Activated CD8-positive, alpha-beta memory T cell treated with anti-CD3 and anti-CD28 coated beads, Interleukin-2, amount 10 ng/mL, durations not matched to agents 7 days and 5 days (primary cell): ENCODE data around the gene ELP2. TPM values are rescaled to one million over a fixed set of nuclear protein-coding genes. Genes with fewer than 3 reads are reported as not detected.
A peak's percentile ranks its signal among the peaks of the same experiment; 100 is the strongest.
"Not testable (repeated sequence)": the region's sequence is repeated elsewhere in the genome, so short reads cannot be mapped to it uniquely, and the experiment has no call there.

ENCODE experiments used
- ATAC-seq: fragments of 150-1000 bp; cut with Tn5 transposase; one replicate; pipeline ENCODE4 v1.10.0; 2021; ENCODE audit warnings: moderate library complexity
- CTCF ChIA-PET: fragments of 350-600 bp; sonication (Branson Sonifier 250); formaldehyde crosslinking; loops from one replicate; lab custom pipeline; 2021; ENCODE audit warnings: antibody characterized with exemption; lab: Charles Lee
- DNase-seq: peaks from one replicate; pipeline ENCODE4 v3.0.0-alpha.2; 2020
- H3K27ac Mint-ChIP-seq: one replicate; pipeline ENCODE4 v1.8.0; 2021; ENCODE audit warnings: mild to moderate bottlenecking, mixed read lengths
- H3K27me3 Mint-ChIP-seq: one replicate; pipeline ENCODE4 v1.8.0; 2021; ENCODE audit warnings: mixed read lengths
- H3K36me3 Mint-ChIP-seq: one replicate; pipeline ENCODE4 v1.8.0; 2021; ENCODE audit warnings: mild to moderate bottlenecking, mixed read lengths
- H3K4me1 Mint-ChIP-seq: one replicate; pipeline ENCODE4 v1.8.0; 2021; ENCODE audit warnings: mixed read lengths
- H3K4me3 Mint-ChIP-seq: one replicate; pipeline ENCODE4 v1.8.0; 2021; ENCODE audit warnings: mild to moderate bottlenecking, moderate library complexity, mixed read lengths
- H3K9me3 Mint-ChIP-seq: one replicate; pipeline ENCODE4 v1.8.0; 2022; ENCODE audit warnings: low read depth, mixed read lengths
- total RNA-seq, 2 experiments: library from RNA; stranded (reverse); gene quantifications; one replicate each; pipeline ENCODE4 v1.2.3, GENCODE V29; 2021

Gene ELP2
- total RNA-seq, 2 experiments from 2014 or later = 58.8 to 67.6 TPM

DNA sequence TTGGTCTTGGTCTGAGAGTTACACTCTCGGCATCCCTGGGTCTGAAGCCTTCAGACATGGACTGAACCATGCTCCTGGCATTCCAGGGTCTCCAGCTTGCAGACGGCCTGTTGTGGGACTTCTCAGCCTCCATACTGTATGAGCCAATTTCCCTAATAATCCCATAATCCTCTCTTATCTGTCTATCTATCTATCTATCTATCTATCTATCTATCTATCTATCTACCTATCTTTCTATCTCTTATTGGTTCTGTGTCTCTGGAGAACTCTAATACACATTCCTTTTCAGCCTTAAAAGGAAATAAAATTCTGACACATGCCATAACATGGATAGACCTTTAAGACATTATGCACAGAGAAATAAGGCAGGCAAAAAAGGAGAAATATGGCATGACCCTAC, 24.9 kb upstream of the ELP2 start:
- DNase-seq (no peak), ATAC-seq (no peak)
- no peak overlapping the region for H3K27ac Mint-ChIP-seq
- peaks cover 3% of the 10 kb centered on the region for H3K9me3 Mint-ChIP-seq
- H3K27me3 Mint-ChIP-seq = peaks cover 4% of the 10 kb centered on the region
- CTCF ChIA-PET = no interaction called here
- peaks cover 4% of the 10 kb centered on the region for H3K4me1 Mint-ChIP-seq
- H3K36me3 Mint-ChIP-seq = peaks cover 4% of the 10 kb centered on the region
- no peak overlapping the region for H3K4me3 Mint-ChIP-seq

DNA sequence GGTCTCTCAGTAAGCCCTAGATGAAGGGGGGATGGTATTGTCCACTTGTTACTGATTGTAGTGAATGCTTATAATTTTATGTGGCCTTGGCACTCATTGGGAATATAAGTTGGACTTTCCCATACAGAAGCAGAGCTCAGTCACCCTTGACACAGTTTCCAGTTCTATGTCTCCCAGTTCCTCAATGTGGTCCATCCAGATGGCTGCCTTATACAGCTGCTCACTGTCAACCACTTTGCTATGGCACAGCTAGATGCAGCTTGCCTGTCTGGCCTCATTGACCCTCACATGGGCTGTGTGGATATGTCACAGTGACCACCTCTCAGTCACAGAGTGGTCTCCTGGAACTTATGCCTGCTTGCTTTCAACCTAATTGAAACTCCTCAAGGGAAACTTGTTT, 22.2 kb upstream of the ELP2 start:
- no peak overlapping the region for H3K4me3 Mint-ChIP-seq
- H3K36me3 Mint-ChIP-seq = peaks cover 16% of the 10 kb centered on the region
- CTCF ChIA-PET = no interaction called here
- no peak for DNase-seq
- H3K9me3 Mint-ChIP-seq = no peaks in the 10 kb centered on the region
- no peak overlapping the region for H3K27ac Mint-ChIP-seq
- H3K4me1 Mint-ChIP-seq = peaks cover 4% of the 10 kb centered on the region
- H3K27me3 Mint-ChIP-seq = no peaks in the 10 kb centered on the region
- ATAC-seq = no peak

DNA sequence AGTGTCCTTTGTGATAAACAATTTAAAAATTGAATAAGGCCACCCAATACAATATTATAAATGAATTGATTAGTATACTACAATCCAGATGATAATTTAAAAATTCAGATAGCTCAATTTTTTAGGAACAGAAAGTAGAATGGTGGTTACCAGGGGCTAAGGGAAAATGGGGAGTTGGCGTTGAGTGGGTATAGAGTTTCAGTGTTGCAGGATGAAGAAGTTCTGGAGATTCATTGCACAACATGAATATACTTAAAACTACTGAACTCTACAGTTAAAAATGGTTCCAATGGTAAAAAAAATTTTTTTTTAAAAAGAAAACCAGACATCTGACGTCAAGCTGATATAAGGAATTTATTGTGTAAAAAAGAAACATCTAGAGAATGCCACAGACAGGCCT, 21.5 kb upstream of the ELP2 start:
- ATAC-seq (no peak), DNase-seq (no peak)
- Mint-ChIP-seq H3K27ac (no peak overlapping the region), H3K27me3 (no peaks in the 10 kb centered on the region), H3K36me3 (peaks cover 16% of the 10 kb centered on the region), H3K4me1 (peaks cover 4% of the 10 kb centered on the region), H3K9me3 (no peaks in the 10 kb centered on the region), H3K4me3 (no peak overlapping the region)
- CTCF ChIA-PET = no interaction called here

DNA sequence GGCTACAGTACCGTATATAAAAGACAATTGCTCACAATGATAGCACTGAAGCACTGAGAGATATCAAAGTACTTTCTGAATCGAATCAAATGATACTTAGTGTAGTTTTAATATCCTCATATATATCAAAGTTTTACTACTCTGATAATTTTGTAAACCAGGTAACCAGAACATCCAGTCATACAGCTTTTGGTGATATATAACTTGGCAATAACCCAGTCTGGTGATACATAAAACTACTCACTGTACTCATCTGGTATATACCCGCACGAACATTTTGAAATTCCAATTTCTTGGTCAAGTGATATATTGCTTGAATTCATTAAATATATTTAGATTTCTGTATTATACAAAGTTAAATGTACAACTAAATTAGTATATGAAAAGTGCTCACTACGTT, 21.1 kb upstream of the ELP2 start:
- H3K9me3 Mint-ChIP-seq = no peaks in the 10 kb centered on the region
- H3K27me3 Mint-ChIP-seq = no peaks in the 10 kb centered on the region
- no peak overlapping the region for H3K27ac Mint-ChIP-seq
- CTCF ChIA-PET = no interaction called here
- no peak for DNase-seq
- peaks cover 16% of the 10 kb centered on the region for H3K36me3 Mint-ChIP-seq
- peaks cover 2% of the 10 kb centered on the region for H3K4me1 Mint-ChIP-seq
- no peak for ATAC-seq
- H3K4me3 Mint-ChIP-seq = no peak overlapping the region

DNA sequence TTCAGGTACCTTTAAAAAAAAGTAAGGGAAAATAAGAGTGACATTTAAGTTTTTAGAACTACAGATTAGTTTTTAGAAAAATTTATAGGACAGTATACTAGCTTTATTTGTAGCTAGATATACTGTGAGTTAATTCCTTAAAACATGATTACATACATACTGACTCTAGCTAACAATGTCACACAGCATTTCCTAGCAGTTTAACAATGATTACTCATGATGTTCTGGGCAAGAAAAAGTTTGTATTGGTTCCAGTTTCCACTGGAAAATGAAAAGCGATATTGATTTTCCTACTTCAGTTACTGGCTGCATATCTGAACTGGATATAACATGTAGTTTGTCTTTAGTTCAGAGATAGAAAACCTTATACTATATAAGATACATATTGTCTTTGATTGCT, 20.0 kb upstream of the ELP2 start:
- no peaks in the 10 kb centered on the region for H3K27me3 Mint-ChIP-seq
- CTCF ChIA-PET = no interaction called here
- H3K9me3 Mint-ChIP-seq = no peaks in the 10 kb centered on the region
- DNase-seq = no peak
- H3K27ac Mint-ChIP-seq = no peak overlapping the region
- H3K36me3 Mint-ChIP-seq = peaks cover 21% of the 10 kb centered on the region
- no peaks in the 10 kb centered on the region for H3K4me1 Mint-ChIP-seq
- H3K4me3 Mint-ChIP-seq = no peak overlapping the region
- ATAC-seq = no peak

DNA sequence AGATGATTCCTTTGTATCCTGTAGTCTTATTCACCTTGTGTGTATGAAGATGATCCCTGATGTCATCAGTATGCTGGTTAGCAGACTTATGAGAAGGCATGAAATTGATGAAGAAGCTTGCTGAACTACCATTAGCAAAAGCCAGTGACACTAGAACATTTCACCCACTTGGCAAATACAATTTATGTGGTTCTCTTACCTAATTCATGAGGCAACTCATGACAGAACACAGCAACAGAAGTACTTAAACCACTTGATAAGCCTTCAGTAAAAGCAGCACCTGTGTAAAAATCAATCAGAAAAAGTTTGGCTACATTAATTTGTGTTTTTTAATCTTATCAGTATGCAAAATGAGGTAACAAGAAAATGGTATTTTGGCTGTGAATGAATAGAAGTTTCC, 17.4 kb upstream of the ELP2 start:
- CTCF ChIA-PET = no interaction called here
- peaks cover 29% of the 10 kb centered on the region for H3K36me3 Mint-ChIP-seq
- H3K27ac Mint-ChIP-seq = no peak overlapping the region
- H3K27me3 Mint-ChIP-seq = no peaks in the 10 kb centered on the region
- no peak for ATAC-seq
- no peaks in the 10 kb centered on the region for H3K4me1 Mint-ChIP-seq
- no peaks in the 10 kb centered on the region for H3K9me3 Mint-ChIP-seq
- DNase-seq = no peak
- H3K4me3 Mint-ChIP-seq = no peak overlapping the region

DNA sequence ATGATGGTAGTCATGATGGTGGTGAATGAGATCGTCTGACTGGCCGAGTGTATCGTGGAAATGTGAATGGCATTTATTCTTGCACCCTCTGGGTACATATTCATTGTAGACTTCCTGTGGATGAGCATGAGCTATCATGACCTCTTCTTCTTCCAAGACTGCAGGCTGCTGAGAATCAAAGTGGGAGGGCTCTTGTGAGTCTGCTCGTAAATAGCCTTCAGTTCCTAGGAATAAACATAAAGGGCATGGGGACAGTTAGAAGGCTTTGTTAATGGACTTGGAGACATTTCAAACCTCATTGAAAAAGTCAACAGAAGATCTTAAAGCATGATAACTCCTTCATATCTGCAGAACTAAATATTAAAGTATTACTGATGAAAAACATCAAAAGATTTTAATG, 15.4 kb upstream of the ELP2 start:
- Mint-ChIP-seq H3K4me1 (no peaks in the 10 kb centered on the region), H3K27ac (no peak overlapping the region), H3K9me3 (no peaks in the 10 kb centered on the region), H3K36me3 (peaks cover 33% of the 10 kb centered on the region), H3K27me3 (no peaks in the 10 kb centered on the region), H3K4me3 (no peak overlapping the region)
- CTCF ChIA-PET = no interaction called here
- no peak for DNase-seq
- no peak for ATAC-seq

DNA sequence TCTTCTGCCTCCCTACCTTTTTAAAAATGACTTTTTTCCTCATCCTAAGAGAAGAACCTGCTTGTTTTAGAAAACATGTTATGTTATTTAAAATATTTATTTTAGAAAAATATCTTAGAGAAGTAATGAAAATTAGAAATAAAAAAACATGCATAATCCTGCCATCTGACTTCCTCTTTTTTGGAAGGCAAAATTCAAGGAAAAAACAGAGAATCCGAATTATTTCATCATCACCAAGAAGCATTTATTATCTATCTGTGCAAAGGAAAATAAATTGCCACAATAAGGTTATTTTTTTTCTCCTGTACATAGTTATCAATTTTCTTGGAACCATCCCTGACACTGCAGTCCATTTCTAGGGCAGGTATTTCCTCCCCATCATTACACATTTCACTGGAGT, 15.0 kb upstream of the ELP2 start:
- no peaks in the 10 kb centered on the region for H3K9me3 Mint-ChIP-seq

DNA sequence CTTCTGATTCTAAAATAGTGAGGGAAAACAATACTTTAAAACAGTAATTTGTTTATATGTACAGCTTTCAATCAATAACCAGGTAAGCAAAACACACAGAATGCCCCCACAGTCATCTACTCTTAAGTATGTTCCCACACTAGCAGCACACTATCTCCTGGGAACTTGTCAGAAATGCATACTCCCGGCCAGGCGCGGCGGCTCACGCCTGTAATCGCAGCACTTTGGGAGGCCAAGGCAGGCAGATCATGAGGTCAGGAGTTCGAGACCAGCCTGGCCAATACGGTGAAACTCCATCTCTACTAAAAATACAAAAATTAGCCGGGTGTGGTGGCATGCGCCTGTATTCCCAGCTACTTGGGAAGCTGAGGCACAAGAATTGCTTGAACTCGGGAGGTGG, 12.9 kb upstream of the ELP2 start:
- H3K36me3 Mint-ChIP-seq = peaks cover 24% of the 10 kb centered on the region
- H3K4me3 Mint-ChIP-seq, H3K4me1 Mint-ChIP-seq, H3K27me3 Mint-ChIP-seq, CTCF ChIA-PET, H3K27ac Mint-ChIP-seq, H3K9me3 Mint-ChIP-seq, ATAC-seq, DNase-seq: not testable (repeated sequence)

More for the DNA sequence above, 15.0 kb upstream of the ELP2 start:
- CTCF ChIA-PET = no interaction called here
- H3K36me3 Mint-ChIP-seq = peaks cover 33% of the 10 kb centered on the region
- H3K27ac Mint-ChIP-seq = no peak overlapping the region
- H3K4me3 Mint-ChIP-seq = no peak overlapping the region
- ATAC-seq (no peak), DNase-seq (no peak)
- no peaks in the 10 kb centered on the region for H3K27me3 Mint-ChIP-seq
- H3K4me1 Mint-ChIP-seq = no peaks in the 10 kb centered on the region

DNA sequence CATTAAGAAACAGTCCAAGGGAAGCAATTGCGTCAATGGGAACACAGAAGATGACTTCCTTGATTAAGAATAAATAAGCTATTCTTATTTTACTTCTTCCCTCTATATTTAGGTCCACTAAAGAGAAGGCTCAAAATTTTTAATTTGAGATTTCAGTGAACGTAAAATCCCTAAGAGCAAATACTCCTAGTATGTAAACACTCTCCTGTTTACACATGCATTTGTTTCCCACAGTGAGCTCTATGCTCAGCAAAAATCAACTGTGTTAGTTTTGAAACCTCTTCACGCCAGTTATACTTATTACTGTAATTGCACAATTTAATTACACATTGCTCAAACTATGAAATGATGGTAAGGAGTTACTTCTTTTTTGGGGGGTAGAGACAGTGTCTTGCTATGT, 9.4 kb upstream of the ELP2 start:
- H3K4me1 Mint-ChIP-seq = peaks cover 11% of the 10 kb centered on the region
- DNase-seq (no peak), ATAC-seq (no peak)
- CTCF ChIA-PET = interaction anchor here (1.1 kb wide), 1 partner anchor 24 kb away, joined by 4 read pairs; no protein-coding TSS in a partner anchor
- no peaks in the 10 kb centered on the region for H3K27me3 Mint-ChIP-seq
- H3K4me3 Mint-ChIP-seq = no peak overlapping the region
- H3K36me3 Mint-ChIP-seq = peaks cover 24% of the 10 kb centered on the region
- no peaks in the 10 kb centered on the region for H3K9me3 Mint-ChIP-seq
- H3K27ac Mint-ChIP-seq = no peak overlapping the region

DNA sequence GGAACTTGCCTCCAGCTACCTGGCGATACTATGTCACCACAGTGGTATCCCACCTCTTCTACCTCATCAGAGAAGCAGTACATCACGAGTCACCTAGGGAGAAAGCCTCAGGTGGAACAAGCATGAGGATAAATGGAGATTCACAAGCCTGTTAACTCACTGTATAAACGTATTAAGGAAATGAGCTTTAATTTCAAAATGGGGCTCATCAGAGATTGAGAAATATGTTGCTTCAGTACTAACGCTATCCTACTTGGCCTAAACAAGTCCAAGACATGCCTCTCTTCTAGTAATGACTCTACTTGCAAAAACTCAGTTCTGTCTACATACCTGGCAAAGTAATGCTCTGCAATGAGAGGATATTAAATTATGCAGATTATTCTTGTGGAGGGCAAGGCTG, 4.9 kb upstream of the ELP2 start:
- Mint-ChIP-seq H3K36me3 (peaks cover 24% of the 10 kb centered on the region), H3K4me3 (no peak overlapping the region), H3K27ac (no peak overlapping the region), H3K4me1 (peaks cover 40% of the 10 kb centered on the region), H3K9me3 (no peaks in the 10 kb centered on the region), H3K27me3 (no peaks in the 10 kb centered on the region)
- DNase-seq = no peak
- CTCF ChIA-PET = no interaction called here
- ATAC-seq = no peak

DNA sequence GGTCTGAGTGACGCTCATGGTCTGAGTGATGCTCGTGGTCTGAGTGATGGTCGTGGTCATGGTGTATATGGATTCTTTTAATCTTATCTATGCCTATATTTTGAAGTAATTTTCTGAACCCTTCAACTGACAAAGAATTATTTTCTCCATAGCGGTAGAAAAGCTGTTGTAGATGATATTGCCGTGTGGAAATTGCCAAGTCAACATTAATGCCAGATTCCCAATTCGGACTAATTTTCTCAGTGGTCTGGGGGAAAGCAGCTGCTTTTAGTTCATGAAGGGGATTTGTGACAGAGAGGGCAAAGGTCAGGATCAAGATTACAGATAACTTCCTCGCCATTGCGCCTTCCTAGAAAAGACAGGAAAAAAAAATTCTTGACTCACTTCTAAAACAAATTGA, 3.0 kb upstream of the ELP2 start:
- DNase-seq (no peak), ATAC-seq (no peak)
- peaks cover 24% of the 10 kb centered on the region for H3K36me3 Mint-ChIP-seq
- H3K4me3 Mint-ChIP-seq = no peak overlapping the region
- no peak overlapping the region for H3K27ac Mint-ChIP-seq
- H3K4me1 Mint-ChIP-seq = peaks cover 50% of the 10 kb centered on the region
- H3K27me3 Mint-ChIP-seq = no peaks in the 10 kb centered on the region
- CTCF ChIA-PET = interaction anchor here (1.7 kb wide), 1 partner anchor 37 kb away, joined by 3 read pairs; no protein-coding TSS in a partner anchor
- no peaks in the 10 kb centered on the region for H3K9me3 Mint-ChIP-seq

DNA sequence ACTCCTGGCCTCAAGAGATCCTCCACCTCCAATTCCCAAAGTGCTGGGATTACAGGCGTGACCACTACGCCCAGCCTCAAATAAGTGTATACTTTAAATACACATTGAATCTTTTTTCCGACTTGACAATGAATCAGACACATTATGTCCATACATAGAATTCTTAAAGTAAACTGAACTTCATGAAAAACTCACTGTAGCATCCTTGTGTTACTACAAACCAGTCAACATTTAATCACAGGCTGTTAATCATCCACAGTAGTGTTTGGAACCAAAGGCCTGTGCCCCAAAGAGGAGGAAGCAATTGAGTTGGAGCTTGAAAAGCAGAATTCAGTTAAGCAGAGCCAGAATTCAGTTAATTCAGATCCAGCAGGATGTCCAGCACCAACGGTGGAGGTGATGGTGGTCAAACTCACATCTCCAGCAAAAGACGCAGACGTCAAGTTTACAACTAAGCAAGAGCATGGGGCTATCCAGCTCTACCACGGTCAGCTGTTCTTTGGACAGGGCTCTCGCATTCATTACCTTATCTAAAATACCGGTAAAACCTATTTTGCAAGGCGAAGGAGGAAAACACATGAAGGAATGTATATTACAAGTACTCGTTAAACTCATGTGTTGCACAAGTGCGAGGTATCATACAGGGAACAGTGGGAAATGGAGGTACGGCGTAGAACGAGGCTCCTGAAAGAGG, 1.7 kb upstream of the ELP2 start:
- DNase-seq (no peak), ATAC-seq (no peak)
- Mint-ChIP-seq H3K4me3 (peak overlapping the region; percentile 95), H3K4me1 (peaks cover 63% of the 10 kb centered on the region), H3K36me3 (peaks cover 32% of the 10 kb centered on the region), H3K27me3 (no peaks in the 10 kb centered on the region), H3K9me3 (no peaks in the 10 kb centered on the region), H3K27ac (peak overlapping the region; percentile 94)
- CTCF ChIA-PET = interaction anchor here (1.4 to 2.9 kb wide), 4 partner anchors 11 to 156 kb away, joined by 4 to 9 read pairs (median 6); no protein-coding TSS in a partner anchor

DNA sequence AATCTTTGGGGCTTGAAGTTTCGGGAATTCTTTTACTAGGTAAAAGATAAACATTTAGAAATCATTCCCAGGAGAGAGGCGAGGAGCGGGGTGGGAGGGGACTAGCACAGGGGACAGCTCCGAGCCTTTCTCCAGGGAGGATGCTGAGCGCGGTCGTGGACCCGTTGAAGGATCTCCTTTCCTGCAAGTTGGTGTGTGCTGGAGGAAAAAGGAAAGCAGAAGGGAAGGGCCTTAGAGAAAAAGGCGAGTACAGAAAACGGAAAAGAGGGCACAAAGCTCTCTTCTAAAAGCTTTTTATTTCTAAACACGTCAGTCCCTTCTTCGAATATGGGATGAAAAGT, 1.2 kb upstream of the ELP2 start:
- H3K9me3 Mint-ChIP-seq = no peaks in the 10 kb centered on the region
- H3K27ac Mint-ChIP-seq = peak overlapping the region; percentile 94
- peaks cover 30% of the 10 kb centered on the region for H3K36me3 Mint-ChIP-seq

More for the DNA sequence above, 1.2 kb upstream of the ELP2 start:
- peak overlapping the region; percentile 95 for H3K4me3 Mint-ChIP-seq
- DNase-seq (no peak), ATAC-seq (no peak)
- peaks cover 60% of the 10 kb centered on the region for H3K4me1 Mint-ChIP-seq
- CTCF ChIA-PET = interaction anchor here (0.8 to 2.9 kb wide), 5 partner anchors 11 to 156 kb away, joined by 3 to 9 read pairs (median 5); no protein-coding TSS in a partner anchor
- no peaks in the 10 kb centered on the region for H3K27me3 Mint-ChIP-seq
